ENCODE results near the gene RIBC1. TPM values are rescaled to one million over a fixed set of nuclear protein-coding genes. Genes with fewer than 3 reads are reported as not detected.

Gene RIBC1
- total and polyA plus RNA-seq, 2 experiments from 2014 or later = 2.7 to 4.0 TPM

- no peak overlapping the region for H3K27ac ChIP-seq
- peak; percentile 74 to 85 for DNase-seq (ENCODE audit: low read depth in 1 of 2, low spot score in 1 of 2)
- no peaks in the 10 kb centered on the region for H3K9me3 ChIP-seq (ENCODE audit: low read depth)
- H3K4me1 ChIP-seq (ENCODE audit: low read depth) = no peaks in the 10 kb centered on the region
- peaks cover 5% of the 10 kb centered on the region for H3K27me3 ChIP-seq
- H3K36me3 ChIP-seq = no peaks in the 10 kb centered on the region
- peak overlapping the region; percentile 25 for H3K4me3 ChIP-seq
- TF ChIP-seq, protein P1, sequence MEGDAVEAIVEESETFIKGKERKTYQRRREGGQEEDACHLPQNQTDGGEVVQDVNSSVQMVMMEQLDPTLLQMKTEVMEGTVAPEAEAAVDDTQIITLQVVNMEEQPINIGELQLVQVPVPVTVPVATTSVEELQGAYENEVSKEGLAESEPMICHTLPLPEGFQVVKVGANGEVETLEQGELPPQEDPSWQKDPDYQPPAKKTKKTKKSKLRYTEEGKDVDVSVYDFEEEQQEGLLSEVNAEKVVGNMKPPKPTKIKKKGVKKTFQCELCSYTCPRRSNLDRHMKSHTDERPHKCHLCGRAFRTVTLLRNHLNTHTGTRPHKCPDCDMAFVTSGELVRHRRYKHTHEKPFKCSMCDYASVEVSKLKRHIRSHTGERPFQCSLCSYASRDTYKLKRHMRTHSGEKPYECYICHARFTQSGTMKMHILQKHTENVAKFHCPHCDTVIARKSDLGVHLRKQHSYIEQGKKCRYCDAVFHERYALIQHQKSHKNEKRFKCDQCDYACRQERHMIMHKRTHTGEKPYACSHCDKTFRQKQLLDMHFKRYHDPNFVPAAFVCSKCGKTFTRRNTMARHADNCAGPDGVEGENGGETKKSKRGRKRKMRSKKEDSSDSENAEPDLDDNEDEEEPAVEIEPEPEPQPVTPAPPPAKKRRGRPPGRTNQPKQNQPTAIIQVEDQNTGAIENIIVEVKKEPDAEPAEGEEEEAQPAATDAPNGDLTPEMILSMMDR (IDR thresholded peaks at IDR 0.05; ENCODE audit: low read depth, low read length) = no peak
Measured at GRCh38 chrX:53441531-53442321, 19.1 kb downstream of the RIBC1 start.

DNA sequence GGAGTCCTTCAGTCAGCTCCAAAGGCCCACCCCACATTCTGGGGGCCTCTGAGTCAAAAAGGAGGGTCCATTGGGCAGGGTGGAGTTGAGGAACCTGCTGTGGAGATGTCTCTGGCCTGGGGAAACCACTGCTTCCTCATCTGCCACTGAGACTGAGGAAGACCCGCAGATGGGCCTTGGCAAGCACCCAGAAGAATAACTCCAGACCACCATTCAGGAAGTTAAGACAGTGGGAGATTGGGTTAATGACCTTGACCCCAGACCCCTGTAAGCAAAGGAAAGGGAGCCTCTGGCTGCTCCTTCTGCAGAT, 19.6 kb downstream of the RIBC1 start:
- H3K27ac ChIP-seq = no peak overlapping the region
- DNase-seq (ENCODE audit: low read depth in 1 of 2, low spot score in 1 of 2) = no peak
- H3K4me3 ChIP-seq = no peak overlapping the region
- peaks cover 5% of the 10 kb centered on the region for H3K27me3 ChIP-seq
- TF ChIP-seq, protein P1 (IDR thresholded peaks at IDR 0.05; ENCODE audit: low read depth, low read length) = no peak
- no peaks in the 10 kb centered on the region for H3K36me3 ChIP-seq
- no peaks in the 10 kb centered on the region for H3K4me1 ChIP-seq (ENCODE audit: low read depth)
- no peaks in the 10 kb centered on the region for H3K9me3 ChIP-seq (ENCODE audit: low read depth)

DNA sequence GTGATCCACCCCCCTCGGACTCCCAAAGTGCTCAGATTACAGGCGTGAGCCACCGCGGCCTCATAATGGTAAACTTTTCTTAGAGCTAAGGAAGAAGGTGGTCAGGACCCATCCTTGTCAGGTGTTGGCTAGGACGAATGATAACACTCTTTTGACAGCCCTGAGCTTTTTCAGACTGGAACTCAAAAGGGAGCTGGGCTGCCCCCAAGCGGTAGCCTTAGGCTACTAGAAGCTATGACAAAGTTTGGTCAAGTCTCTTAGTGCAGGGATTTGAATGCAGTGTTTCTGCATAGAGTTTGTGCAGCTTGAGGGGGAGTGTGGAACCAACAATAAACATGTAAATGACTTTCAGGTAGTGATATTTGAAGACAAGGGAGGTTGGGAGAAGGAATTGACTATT, 23.3 kb downstream of the RIBC1 start:
- Histone ChIP-seq H3K36me3 (no peaks in the 10 kb centered on the region), H3K4me1 (ENCODE audit: low read depth) (no peaks in the 10 kb centered on the region), H3K4me3 (no peak overlapping the region), H3K9me3 (ENCODE audit: low read depth) (no peaks in the 10 kb centered on the region), H3K27me3 (no peaks in the 10 kb centered on the region), H3K27ac (no peak overlapping the region)
- TF ChIP-seq, protein P1 (IDR thresholded peaks at IDR 0.05; ENCODE audit: low read depth, low read length) = peak; percentile 66
- peak; percentile 44 to 45 for DNase-seq (ENCODE audit: low read depth in 1 of 2, low spot score in 1 of 2)

DNA sequence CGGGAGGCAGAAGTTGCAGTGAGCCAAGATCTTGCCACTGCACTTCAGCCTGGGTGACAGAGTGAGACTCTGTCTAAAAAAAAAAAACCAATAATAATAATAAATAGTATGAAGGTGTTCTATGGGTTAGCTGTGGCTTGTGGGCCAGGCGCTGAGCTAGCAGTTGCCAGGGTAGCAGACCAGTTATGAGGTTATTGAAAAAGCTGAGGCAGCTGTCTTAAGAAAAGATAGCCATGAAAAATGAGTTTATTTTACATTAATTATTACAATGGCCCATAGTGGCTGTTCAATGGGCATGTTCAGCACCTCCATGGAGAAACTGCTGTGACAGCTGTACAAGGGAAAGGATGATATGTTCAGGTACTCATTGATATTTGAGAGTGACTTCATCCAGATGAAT, 24.8 kb downstream of the RIBC1 start:
- TF ChIP-seq, protein P1 (IDR thresholded peaks at IDR 0.05; ENCODE audit: low read depth, low read length) = no peak
- Histone ChIP-seq H3K27me3 (no peaks in the 10 kb centered on the region), H3K4me3 (no peak overlapping the region), H3K27ac (no peak overlapping the region), H3K4me1 (ENCODE audit: low read depth) (no peaks in the 10 kb centered on the region), H3K9me3 (ENCODE audit: low read depth) (no peaks in the 10 kb centered on the region), H3K36me3 (no peaks in the 10 kb centered on the region)
- no peak for DNase-seq (ENCODE audit: low read depth in 1 of 2, low spot score in 1 of 2)

GRCh38 chrX:53449632-53450031, 27.0 kb downstream of the RIBC1 start:
- no peak for DNase-seq (ENCODE audit: low read depth in 1 of 2, low spot score in 1 of 2)
- H3K27me3 ChIP-seq = no peaks in the 10 kb centered on the region
- TF ChIP-seq, protein P1 (IDR thresholded peaks at IDR 0.05; ENCODE audit: low read depth, low read length) = no peak
- H3K9me3 ChIP-seq (ENCODE audit: low read depth) = no peaks in the 10 kb centered on the region
- H3K36me3 ChIP-seq = no peaks in the 10 kb centered on the region
- H3K4me1 ChIP-seq (ENCODE audit: low read depth) = no peaks in the 10 kb centered on the region
- no peak overlapping the region for H3K27ac ChIP-seq
- no peak overlapping the region for H3K4me3 ChIP-seq
